Testis (tissue), 2 donors: ENCODE results near the gene GRM7.

Source experiments
- POLR2A ChIP-seq: fragments of 450-650 bp; IDR thresholded peaks from one replicate; pipeline ENCODE4 v1.6.1; 2017; ENCODE audit warnings: antibody characterized with exemption, mild to moderate bottlenecking, moderate library complexity
- TF ChIP-seq, protein P1 (sequence below), 3 experiments: fragments of 450-650 bp in 2 of 3; fragments of 200-600 bp in 1 of 3; sonication (generic) in 1 of 3; IDR thresholded peaks; one replicate each; pipeline ENCODE4 v1.5.1; 2016 to 2019; ENCODE audit warnings: antibody characterized with exemption in 3 of 3, mild to moderate bottlenecking in 2 of 3, moderate library complexity in 1 of 3

DNA sequence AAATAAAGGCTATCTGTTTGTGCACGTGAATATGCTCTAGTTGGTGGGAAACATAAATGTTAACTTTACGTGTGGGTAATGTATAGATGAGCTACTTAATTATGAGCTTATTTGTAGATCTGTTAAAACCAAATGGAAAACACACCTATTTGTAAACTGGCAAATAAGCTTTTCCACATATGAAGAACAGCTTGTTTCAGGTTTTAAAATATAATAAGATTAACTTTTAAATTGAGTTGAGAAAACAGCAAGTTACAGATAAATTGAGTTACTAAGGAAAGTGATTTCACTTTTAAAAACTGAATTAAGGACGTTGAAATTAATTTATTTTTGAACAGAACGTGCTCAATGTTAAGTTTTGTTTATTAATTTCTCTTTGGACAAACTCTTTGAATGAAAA is 140.5 kb downstream of the GRM7 start:
- TF ChIP-seq, protein P1, sequence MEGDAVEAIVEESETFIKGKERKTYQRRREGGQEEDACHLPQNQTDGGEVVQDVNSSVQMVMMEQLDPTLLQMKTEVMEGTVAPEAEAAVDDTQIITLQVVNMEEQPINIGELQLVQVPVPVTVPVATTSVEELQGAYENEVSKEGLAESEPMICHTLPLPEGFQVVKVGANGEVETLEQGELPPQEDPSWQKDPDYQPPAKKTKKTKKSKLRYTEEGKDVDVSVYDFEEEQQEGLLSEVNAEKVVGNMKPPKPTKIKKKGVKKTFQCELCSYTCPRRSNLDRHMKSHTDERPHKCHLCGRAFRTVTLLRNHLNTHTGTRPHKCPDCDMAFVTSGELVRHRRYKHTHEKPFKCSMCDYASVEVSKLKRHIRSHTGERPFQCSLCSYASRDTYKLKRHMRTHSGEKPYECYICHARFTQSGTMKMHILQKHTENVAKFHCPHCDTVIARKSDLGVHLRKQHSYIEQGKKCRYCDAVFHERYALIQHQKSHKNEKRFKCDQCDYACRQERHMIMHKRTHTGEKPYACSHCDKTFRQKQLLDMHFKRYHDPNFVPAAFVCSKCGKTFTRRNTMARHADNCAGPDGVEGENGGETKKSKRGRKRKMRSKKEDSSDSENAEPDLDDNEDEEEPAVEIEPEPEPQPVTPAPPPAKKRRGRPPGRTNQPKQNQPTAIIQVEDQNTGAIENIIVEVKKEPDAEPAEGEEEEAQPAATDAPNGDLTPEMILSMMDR (IDR thresholded peaks at IDR 0.05), result no peak
- TF ChIP-seq POLR2A, result no peak
